Right hindlimb (tissue), 1 donor: ENCODE data around the gene GNAZ.
"Not testable (repeated sequence)": the region's sequence is repeated elsewhere in the genome, so short reads cannot be mapped to it uniquely, and the experiment has no call there.

Source experiments
- DNase-seq: peaks from one replicate; pipeline ENCODE4 v3.0.0-alpha.2; 2018

Gene GNAZ

GRCh38 chr22:23045461-23045860, 24.9 kb upstream of the GNAZ start:
- no peak for DNase-seq

DNA sequence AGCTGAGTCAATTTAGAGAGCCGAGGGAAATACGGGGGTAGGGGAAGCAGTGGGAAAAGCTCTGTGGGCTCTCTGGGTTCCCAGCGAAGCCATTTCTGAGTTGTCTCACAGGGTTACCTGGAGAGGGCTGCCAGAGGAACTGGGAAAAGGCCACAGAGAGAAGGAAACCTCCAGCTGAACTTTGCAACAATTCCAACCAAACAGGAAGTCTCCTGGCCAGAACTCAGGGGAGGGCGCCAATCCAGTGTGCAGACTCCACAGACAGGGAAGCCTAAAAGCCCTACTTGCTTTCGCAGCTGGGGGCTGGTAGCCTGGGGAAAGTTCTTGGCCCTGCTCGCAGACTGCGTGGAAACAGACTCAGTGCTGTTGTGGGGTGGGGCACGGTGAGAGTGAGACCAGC, 23.1 kb upstream of the GNAZ start:
- DNase-seq, result no peak

GRCh38 chr22:23047742-23048141, 22.6 kb upstream of the GNAZ start:
- no peak for DNase-seq

DNA sequence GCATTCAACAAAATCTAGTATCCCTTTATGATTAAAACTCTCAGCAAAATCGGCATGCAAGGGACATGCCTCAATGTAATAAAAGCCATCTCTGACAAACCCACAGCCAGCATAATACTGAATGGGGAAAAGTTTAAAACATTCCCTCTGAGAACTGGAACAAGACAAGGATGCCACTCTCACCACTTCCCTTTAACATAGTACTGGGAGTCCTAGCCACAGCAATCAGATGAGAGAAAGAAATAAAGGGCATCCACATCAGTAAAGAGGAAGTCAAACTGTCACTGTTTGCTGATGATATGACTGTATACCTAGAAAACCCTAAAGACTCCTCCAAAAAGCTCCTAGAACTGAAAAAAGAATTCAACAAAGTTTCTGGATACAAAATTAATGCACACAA, 19.8 kb upstream of the GNAZ start:
- DNase-seq, result not testable (repeated sequence)

- DNase-seq, result no peak
Measured at GRCh38 chr22:23053051-23053707, 17.1 kb upstream of the GNAZ start.

- no peak for DNase-seq
Measured at GRCh38 chr22:23053912-23054530, 16.3 kb upstream of the GNAZ start.

GRCh38 chr22:23054531-23055257, 15.6 kb upstream of the GNAZ start:
- DNase-seq, result no peak

DNA sequence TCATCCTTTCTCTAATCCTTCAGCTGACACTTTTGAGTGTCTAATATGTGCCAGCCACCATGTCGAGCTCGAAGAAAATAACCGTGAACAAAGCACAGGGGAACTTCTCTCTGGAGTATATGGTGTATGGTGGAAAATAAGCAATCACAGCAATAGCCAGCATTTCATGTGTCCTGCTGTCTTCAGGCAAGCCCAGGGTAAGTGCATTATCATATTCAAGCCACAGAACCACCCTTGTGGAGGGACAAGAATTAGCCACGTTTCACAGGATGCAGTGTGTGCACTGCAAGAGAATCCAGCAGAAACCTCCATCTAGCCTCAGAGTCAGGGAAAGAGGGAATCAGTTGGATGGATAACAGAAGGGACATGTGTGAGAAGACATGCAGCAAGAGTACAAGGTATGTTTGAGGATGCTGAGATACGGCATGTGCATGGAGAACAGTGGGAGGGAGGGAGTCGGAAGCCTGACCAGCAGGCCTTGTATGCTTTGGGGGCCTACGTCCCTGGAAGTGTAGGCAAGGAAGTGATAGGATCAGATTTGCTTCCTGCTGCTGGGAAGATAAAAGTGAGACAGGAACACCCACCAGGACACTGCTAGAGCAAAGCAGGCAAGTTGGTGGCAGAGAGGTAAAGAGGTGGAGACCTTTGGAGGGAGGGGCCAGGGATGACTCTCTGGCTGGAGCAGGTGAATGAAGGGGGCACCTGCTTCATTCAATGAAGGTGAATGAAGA, 14.7 kb upstream of the GNAZ start:
- DNase-seq, result no peak

- DNase-seq, result no peak
Measured at GRCh38 chr22:23057331-23057730, 13.0 kb upstream of the GNAZ start.

DNA sequence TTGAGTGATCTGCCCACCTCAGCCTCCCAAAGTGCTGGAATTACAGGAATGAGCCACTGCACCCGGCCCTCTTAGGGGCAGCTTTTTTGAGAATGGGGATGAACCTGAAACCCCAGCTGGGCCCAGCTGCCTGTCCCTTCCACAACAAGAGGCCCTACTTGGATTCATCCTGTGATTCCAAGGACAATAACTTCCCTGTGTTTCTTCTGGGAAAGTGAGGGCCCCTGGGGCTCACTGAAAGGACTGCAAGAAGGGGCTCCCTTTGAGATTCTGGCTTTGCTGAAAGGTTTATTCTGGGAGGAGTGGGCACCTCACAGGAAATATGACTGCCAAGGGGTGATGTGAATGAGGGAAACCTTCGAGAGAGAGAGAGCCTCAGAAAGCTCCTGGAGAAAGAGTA, 12.3 kb upstream of the GNAZ start:
- no peak for DNase-seq

GRCh38 chr22:23058481-23059283, 11.6 kb upstream of the GNAZ start:
- no peak for DNase-seq

DNA sequence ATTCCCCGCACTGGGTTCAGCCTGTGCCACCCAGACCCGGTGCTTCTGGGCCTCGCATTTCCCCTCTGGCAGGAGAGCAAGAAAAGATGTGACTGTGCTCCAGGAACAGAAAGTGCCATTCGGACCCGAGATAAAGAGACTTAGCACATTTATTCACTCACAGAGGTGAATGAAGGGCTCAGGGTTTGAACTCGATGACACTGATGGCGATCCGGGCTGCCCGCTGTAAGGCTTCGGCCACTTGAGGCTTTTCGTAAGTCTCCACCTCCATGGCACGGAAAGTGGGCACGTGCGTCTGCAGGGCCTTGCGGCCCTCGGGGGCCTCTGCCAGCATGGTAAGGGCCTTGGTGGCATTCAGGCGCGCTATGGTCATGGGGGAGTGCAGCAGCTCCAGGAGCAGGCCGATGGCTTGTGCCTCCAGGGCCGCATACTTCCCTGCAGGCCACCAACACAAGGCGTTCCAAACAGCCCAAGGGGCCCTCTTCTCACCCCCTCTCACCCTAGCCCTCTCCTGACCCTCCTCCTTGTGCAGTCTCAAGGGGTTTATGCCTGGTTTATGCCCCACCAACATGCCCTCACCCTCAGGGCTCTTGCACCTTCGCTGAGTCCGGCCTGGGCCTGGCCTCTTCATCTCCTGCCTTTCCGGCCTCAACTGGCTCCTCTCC, 10.9 kb upstream of the GNAZ start:
- no peak for DNase-seq

- DNase-seq, result no peak
Measured at GRCh38 chr22:23060612-23061400, 9.5 kb upstream of the GNAZ start.

DNA sequence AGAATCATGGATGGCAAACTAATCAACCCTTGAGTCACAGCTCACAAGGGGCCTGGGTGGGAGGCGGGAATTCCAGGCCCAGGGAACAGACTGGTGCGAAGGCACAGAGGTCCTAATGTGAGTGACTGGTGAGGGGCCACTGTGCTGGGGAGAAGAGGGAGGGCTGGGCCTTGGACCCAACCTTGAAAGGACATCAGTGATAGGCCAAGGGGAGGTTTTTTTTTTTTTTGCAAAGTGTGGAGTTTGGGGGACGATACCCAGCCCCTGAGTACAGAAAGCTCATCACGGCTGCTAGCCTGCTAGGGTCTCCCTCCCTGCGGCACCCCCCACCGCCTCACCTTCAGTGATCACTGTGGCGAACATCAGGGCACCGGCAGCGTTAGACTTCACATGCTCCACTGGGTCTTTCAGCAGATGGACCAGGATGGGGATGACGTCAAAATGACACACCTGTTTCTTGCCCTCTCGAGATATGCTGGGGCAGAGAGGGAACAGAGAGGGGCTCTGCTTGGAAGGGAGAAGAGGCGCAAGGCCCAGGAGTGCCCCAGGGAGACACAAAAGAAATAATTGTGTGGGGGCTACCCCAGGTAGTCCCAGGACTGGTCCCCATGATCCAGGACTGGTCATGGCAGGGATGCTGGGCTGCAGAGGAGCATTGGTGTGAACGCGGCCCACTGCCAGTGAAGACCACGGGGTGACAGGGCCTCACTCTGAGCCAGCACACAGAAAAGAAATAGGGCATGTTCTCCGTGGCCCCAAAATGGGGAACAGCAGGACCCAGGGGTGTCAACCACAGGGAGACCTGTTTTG, 8.6 kb upstream of the GNAZ start:
- no peak for DNase-seq

GRCh38 chr22:23062616-23063538, 7.4 kb upstream of the GNAZ start:
- DNase-seq, result no peak

DNA sequence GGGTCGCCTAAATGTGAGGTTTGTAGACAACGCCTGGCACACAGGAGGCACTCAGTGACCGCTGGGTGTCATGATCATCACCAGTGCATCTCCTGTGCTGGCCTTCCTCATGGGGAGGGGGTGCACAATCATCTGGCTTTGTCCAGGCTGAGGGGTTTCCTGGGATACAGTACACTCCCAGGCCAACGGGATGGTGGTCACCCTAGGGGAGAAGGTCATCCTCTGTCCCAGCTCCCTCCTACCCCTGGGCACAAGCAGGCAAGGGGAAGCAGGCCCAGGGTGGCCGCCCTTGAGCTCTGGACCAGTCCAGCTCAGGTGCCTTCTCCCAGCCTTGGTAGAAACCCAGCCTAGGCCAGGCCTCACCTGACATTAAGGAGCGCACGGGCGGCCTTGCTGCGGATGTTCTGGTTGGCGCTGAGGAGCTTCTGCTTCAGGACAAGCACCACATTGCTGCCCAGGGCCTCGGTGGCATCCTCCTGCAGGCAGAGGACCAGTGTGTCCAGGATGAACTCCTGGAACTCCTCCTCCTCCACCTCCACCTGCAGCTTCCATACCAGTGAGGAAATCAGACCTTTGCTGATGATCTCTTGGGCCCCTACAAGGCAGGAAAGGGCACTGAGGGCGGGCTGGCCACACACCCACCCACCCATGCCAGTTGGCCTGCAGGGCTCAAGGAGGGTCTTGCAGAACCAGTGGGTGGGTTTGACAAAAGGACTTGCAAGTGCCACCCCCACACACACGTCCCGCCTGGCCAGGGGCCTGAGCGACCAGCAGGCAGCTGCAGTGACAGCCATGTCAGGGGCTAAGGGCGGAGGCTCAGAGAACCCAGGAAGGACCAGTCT, 6.6 kb upstream of the GNAZ start:
- DNase-seq, result no peak

DNA sequence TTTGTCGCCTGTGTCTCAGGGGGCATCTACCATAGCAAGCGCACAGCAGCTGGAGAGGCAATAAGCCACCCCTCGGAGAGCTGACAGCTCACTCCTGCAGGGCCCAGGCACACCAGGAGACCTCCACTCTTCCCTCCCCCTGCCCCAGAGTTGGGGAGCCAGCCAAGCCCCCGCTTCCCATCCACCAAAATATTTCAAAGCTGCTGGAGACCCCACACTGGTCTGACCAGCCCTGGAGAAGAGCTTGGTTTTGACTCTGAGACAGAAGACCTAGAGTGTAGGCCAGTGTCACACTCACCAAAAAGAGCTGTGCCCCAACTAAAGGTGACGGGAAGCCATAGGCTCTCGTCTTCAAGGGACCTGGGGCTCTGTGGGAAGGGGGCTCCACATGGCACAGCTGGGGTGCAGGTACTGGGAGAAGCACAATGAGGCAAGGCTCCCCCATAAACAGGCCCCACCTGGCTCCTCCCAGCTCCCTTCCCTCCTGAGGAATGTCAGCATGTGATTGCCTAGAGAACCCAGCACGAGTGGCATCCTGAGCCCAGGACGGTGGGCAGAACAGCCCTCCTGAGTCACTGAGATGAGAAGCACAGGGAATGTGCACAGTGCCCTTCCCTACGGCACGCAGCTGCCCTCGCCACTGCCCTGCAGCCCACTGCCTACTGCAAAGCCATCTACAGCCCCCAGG, 5.8 kb upstream of the GNAZ start:
- no peak for DNase-seq

DNA sequence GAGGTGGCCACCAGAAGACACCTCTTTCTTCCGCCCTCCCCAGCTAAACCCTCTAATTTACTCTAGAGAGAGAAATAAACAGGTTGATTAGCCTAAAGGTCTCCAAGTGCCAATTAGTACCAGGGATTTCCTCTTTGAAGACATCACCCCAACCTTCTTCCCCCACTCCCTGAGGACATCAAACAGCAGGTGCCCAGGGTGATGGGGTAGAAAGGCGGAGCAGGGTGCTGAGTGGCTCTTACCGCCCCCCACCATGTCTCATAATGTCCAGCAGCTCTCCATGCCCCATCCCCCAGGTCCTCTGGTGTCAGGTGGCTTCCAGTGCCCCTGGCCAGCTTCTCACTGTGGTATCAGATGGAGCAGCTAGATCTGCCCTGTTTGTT, 5.3 kb upstream of the GNAZ start:
- DNase-seq, result no peak
